KMS-11 (cell line): ENCODE measurements around the gene TMEM184B.

Source experiments
- H2AFZ ChIP-seq: fragments of 200-600 bp; sonication (generic); 2 replicates; pipeline ENCODE4 v1.6.1; 2016; ENCODE audit warnings: antibody characterized with exemption, mixed run types, low read depth
- H3K27ac ChIP-seq: fragments of 200-600 bp; sonication (generic); 2 replicates; pipeline ENCODE4 v1.6.1; 2016; ENCODE audit warnings: mild to moderate bottlenecking, mixed run types
- H3K27me3 ChIP-seq: fragments of 200-600 bp; sonication (generic); 2 replicates; pipeline ENCODE4 v1.6.1; 2017; ENCODE audit warnings: mild to moderate bottlenecking, low read depth, mixed run types, moderate library complexity; ENCODE audit not compliant: insufficient read depth
- H3K36me3 ChIP-seq: fragments of 200-600 bp; sonication (generic); 2 replicates; pipeline ENCODE4 v1.6.1; 2017; ENCODE audit warnings: mild to moderate bottlenecking, mixed run types; ENCODE audit not compliant: insufficient read depth
- H3K4me1 ChIP-seq: fragments of 200-600 bp; sonication (generic); 2 replicates; pipeline ENCODE4 v1.6.1; 2016; ENCODE audit warnings: mild to moderate bottlenecking, low read depth, mixed run types; ENCODE audit not compliant: poor library complexity, severe bottlenecking
- H3K4me2 ChIP-seq: fragments of 200-600 bp; sonication (generic); 2 replicates; pipeline ENCODE4 v1.7.0; 2016; ENCODE audit warnings: mild to moderate bottlenecking, mixed run types
- H3K4me3 ChIP-seq: fragments of 200-600 bp; sonication (generic); IDR thresholded peaks from 2 replicates; pipeline ENCODE4 v1.6.1; 2017; ENCODE audit warnings: low read depth, low read length, mixed read lengths; ENCODE audit not compliant: insufficient read depth
- H3K79me2 ChIP-seq: fragments of 200-600 bp; sonication (generic); 2 replicates; pipeline ENCODE4 v1.6.1; 2016; ENCODE audit warnings: low read depth, mixed run types; ENCODE audit not compliant: insufficient read depth
- H3K9ac ChIP-seq: fragments of 200-600 bp; sonication (generic); 2 replicates; pipeline ENCODE4 v1.6.1; 2016; ENCODE audit warnings: mild to moderate bottlenecking, mixed run types
- H4K20me1 ChIP-seq: fragments of 200-600 bp; sonication (generic); 2 replicates; pipeline ENCODE4 v1.6.1; 2016; ENCODE audit warnings: mild to moderate bottlenecking, mixed run types; ENCODE audit not compliant: insufficient read depth
- CTCF ChIP-seq: fragments of 200-600 bp; sonication (generic); conservative IDR thresholded peaks from 2 replicates; pipeline ENCODE4 v1.6.1; 2017; ENCODE audit warnings: low read depth, mild to moderate bottlenecking, antibody characterized with exemption, low read length, moderate library complexity, mixed read lengths

The TMEM184B gene

GRCh38 chr22:38291201-38291777 lies 18.5 kb upstream of the TMEM184B start:
- TF ChIP-seq CTCF = no peak
- Histone ChIP-seq H3K27ac (no peak overlapping the region), H3K9ac (no peak overlapping the region), H2AFZ (no peak overlapping the region), H3K79me2 (no peaks in the 10 kb centered on the region), H3K4me3 (no peak overlapping the region), H3K4me1 (peaks cover 8% of the 10 kb centered on the region), H3K27me3 (no peaks in the 10 kb centered on the region), H3K4me2 (no peak overlapping the region), H4K20me1 (no peaks in the 10 kb centered on the region), H3K36me3 (no peaks in the 10 kb centered on the region)

- no peak overlapping the region for H2AFZ ChIP-seq
- H3K27ac ChIP-seq = no peak overlapping the region
- no peak overlapping the region for H3K4me2 ChIP-seq
Measured at GRCh38 chr22:38290347-38290746, 17.5 kb upstream of the TMEM184B start.

GRCh38 chr22:38289583-38290082 lies 16.8 kb upstream of the TMEM184B start:
- Histone ChIP-seq H3K4me3 (no peak overlapping the region), H3K27me3 (no peaks in the 10 kb centered on the region), H3K79me2 (no peaks in the 10 kb centered on the region), H4K20me1 (no peaks in the 10 kb centered on the region), H2AFZ (no peak overlapping the region), H3K36me3 (no peaks in the 10 kb centered on the region), H3K4me1 (peaks cover 8% of the 10 kb centered on the region), H3K4me2 (no peak overlapping the region), H3K9ac (no peak overlapping the region), H3K27ac (no peak overlapping the region)
- TF ChIP-seq CTCF = no peak

More at GRCh38 chr22:38290347-38290746, 17.5 kb upstream of the TMEM184B start:
- Histone ChIP-seq H3K4me1 (peaks cover 8% of the 10 kb centered on the region), H3K4me3 (no peak overlapping the region), H3K27me3 (no peaks in the 10 kb centered on the region), H3K36me3 (no peaks in the 10 kb centered on the region), H3K9ac (no peak overlapping the region), H3K79me2 (no peaks in the 10 kb centered on the region), H4K20me1 (no peaks in the 10 kb centered on the region)
- no peak for TF ChIP-seq CTCF

- H3K4me1 ChIP-seq = peaks cover 8% of the 10 kb centered on the region
- TF ChIP-seq CTCF = no peak
- no peak overlapping the region for H3K9ac ChIP-seq
- H2AFZ ChIP-seq = no peak overlapping the region
- no peaks in the 10 kb centered on the region for H3K79me2 ChIP-seq
- H4K20me1 ChIP-seq = no peaks in the 10 kb centered on the region
- H3K4me2 ChIP-seq = no peak overlapping the region
- H3K4me3 ChIP-seq = no peak overlapping the region
- H3K27me3 ChIP-seq = no peaks in the 10 kb centered on the region
- H3K36me3 ChIP-seq = no peaks in the 10 kb centered on the region
- no peak overlapping the region for H3K27ac ChIP-seq
Measured at GRCh38 chr22:38286915-38287669, 14.3 kb upstream of the TMEM184B start.
